Esophagus muscularis mucosa (tissue), 4 donors: ENCODE data around the gene ATL2.

ENCODE experiments used
- CTCF ChIP-seq, 3 experiments: fragments of 200-600 bp in 2 of 3; fragments of 450-650 bp in 1 of 3; sonication (generic) in 2 of 3; IDR thresholded peaks; one replicate each; pipeline ENCODE4 v1.5.1; 2017 to 2019; ENCODE audit warnings: antibody characterized with exemption in 3 of 3, mild to moderate bottlenecking in 2 of 3, moderate library complexity in 1 of 3
- EP300 ChIP-seq: sonication (generic); formaldehyde crosslinking; IDR thresholded peaks from one replicate; pipeline ENCODE4 v1.6.1; 2017; ENCODE audit warnings: antibody characterized with exemption
- POLR2A ChIP-seq: fragments of 450-650 bp; IDR thresholded peaks from one replicate; pipeline ENCODE4 v1.6.1; 2017; ENCODE audit warnings: antibody characterized with exemption, moderate library complexity, mild to moderate bottlenecking, low read depth

GRCh38 chr2:38296197-38296780 lies 80.8 kb downstream of the ATL2 start:
- TF ChIP-seq CTCF (IDR thresholded peaks at IDR 0.05) (no peak), POLR2A (no peak), EP300 (no peak)
